ENCODE measurements around the gene OR2S2.
"Not testable (repeated sequence)": the region's sequence is repeated elsewhere in the genome, so short reads cannot be mapped to it uniquely, and the experiment has no call there.

OR2S2 gene

DNA sequence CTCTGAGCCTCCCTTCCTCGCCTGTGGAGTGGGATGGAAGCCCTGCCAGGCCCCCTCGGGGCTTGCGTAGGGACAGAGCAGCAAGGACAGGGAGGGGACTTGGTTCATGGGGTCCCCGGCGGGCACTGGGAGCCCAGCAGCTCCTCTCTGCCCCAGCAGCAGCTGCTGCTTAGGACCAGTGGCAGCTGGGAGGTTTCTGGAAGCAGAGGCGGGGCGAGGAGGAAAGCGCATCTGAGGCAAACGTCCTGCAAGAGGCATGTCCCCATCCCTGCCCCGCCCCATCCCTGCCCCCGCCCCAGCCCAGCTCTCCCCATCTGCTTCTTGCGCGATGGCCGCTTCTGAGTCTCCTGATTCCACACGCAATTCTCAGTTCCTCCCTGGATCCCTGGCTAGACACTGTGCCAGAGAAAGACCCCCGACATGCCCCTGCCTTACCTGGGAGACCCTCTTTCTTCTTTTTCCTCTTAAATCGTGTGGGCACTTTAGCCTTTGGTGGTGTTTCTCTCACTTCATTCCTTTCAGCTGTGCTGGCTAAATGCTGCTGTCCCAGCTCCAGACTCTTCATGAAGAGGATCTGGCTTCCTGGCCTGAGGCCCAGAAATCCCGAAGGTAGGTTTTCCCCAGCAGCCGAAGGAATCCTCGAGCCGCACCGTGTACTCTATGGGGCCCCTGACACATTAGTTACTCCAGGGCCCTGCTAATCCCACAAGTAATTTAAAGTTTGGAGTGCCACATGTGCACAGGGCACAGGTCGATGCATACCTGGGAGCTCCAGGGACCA, 4.4 kb upstream of the OR2S2 start:
- DNase-seq (ENCODE audit: low read depth) = no peak

DNA sequence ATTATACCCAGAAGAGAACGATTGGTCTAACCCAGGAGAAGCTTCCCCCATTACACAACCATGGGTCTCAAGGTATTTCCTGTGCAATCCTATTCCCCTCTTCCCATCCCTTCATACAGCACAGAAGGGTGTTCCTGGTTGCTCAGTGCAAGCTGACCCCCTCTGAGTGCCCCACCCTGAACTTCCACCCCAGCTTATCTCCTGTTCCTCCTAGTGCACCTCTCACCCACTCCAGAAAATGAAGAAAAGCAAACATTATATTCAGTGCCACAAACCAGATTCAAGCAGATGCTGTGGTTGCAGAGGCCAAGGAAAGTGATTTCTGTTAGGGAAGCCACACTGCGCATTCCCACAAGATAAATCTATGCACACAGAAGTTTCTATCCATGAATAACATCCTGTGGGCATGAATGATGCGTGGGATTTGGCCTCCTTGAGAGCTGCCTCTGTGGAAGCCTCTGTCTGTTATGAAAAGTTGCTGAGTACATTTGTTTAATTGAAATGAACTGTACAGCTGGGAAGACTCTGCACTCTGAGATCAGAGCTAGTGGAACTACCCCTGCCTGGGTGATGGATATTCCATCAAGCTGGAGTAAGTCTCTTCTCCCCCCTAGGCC, 2.2 kb upstream of the OR2S2 start:
- DNase-seq (ENCODE audit: low read depth) = no peak

DNA sequence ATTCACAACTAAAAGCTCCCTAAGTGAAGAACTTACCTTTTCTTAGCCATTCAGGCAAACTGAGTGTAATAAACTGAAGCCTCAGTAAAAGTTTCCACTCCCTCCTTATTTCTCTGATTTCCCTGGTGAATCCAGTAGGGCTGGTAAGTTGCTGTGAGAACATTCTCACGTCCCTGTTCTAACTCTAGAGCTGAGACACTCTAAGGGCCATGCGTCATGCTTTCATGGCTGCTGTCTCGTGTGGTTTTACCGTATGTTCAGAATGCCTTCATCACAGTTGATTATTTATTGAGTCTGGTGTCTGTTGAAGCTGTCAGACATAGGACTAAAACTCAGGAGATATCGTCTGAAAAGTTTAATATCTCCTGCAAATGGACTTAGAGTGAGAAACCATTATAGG, 1.3 kb downstream of the OR2S2 start:
- DNase-seq (ENCODE audit: low read depth) = no peak

DNA sequence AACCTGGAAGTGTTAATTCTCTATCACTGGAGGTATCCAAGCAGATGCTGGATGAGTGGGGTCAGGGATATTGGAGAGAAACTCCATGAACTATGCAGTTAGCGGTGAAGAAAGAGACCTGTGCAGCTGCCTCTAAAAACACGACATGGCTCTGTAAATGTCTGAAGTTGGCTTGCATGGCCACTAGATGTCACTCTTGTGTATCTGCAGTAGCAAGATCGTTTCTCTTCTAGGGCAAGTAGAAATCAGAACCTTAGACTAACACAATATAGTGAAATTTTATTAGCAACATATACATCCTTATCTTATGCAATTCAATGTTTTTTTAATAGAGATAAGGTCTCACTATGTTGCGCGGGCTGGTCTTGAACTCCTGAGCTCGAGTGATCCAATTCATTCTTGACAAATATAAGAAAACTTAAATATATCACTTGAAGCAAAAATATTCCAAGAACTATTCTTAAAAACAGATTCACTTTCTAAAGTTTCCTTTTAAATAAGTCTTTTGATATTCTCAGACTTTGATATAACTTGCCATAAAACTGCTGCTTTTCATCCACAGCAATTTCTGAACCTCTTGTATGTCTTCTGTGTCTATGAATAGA, 2.9 kb downstream of the OR2S2 start:
- DNase-seq (ENCODE audit: low read depth) = peak; percentile 86

DNA sequence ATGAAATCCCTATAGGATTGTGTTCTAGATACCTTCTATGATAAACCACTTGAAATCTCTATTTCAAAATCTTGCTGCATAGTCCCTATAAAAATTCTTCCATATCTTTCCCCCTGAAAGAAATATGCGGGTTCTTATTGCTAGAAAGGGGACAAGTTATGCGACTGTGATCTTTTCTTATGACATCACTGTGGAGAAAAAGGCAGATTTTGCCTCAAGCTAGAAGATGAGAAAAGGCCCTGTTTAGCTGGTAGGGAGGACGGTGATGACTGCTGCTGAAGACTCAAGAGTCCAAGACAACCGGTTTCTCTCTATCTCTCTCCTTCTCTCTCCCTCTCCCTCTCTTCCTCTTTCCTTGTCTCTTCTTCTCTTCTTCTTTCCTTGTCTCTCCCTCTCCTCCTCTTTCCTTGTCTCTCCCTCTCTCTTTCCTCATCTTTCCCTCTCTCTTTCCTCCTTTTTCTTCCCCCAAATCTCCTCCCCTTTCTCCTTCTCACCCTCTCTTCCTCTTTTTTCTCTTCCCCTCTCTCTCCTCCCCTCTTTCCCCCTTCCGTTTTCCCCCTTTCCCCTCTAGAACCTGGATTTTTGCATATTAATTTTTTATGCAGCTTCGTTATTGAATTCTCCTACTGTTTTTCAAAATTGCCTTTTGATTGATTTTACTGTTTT, 5.3 kb downstream of the OR2S2 start:
- no peak for DNase-seq (ENCODE audit: low read depth)

DNA sequence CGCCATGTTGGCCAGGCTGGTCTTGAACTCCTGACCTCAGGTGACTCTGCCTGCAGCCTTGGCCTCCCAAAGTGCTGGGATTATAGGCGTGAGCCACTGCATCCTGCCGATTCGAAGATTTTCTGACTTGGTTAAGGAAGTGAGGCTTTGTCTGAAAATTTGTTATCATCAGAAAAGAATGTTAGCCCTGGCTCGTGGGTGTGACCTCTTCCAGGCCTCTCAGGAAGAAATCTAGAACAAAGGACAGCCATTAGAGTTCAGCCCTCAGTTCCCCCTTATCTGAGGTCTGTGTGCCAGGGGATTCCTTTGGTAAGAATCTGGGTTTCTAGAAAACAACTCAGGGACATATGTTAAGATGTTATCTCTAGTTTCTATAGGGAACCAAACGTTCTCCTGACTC, 6.2 kb downstream of the OR2S2 start:
- no peak for DNase-seq (ENCODE audit: low read depth)

DNA sequence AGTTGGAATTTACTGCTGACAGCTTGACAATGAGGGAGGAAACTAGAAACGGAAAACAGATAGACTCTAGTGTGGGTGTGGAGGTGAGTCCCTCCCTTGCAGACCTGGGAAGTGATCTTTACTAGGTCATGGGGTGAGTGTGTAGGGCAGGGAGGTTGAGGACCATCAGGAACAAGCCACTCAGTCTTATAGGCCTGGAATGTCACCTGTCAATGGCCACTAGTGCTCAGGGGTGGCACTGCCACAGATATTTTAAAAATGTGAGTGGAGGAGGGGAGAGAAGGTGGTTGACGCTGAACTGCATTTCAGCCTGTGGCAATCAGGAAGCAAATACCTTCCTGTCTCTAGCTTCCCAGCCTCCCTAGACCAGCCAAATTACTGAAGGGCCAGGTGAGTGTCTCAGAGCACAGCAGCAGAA, 9.0 kb downstream of the OR2S2 start:
- no peak for DNase-seq (ENCODE audit: low read depth)

DNA sequence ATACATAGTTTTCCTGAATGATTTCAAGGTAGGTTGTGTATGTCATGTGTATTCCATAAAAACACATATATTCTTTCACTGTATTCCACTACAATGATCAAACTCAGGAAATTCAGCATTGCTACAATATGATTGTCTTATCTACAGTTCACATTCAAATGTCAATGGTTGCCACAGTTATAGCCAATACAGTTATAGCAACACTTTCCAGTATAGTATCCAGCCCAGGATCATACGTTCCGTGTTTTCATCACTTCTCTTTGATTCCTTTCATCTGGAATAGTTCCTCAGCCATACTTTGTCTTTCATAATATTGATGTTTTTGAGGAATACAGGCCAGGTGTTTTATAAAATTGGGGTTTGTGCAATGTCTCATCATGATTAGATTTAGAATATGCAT, 9.5 kb downstream of the OR2S2 start:
- no peak for DNase-seq (ENCODE audit: low read depth)

DNA sequence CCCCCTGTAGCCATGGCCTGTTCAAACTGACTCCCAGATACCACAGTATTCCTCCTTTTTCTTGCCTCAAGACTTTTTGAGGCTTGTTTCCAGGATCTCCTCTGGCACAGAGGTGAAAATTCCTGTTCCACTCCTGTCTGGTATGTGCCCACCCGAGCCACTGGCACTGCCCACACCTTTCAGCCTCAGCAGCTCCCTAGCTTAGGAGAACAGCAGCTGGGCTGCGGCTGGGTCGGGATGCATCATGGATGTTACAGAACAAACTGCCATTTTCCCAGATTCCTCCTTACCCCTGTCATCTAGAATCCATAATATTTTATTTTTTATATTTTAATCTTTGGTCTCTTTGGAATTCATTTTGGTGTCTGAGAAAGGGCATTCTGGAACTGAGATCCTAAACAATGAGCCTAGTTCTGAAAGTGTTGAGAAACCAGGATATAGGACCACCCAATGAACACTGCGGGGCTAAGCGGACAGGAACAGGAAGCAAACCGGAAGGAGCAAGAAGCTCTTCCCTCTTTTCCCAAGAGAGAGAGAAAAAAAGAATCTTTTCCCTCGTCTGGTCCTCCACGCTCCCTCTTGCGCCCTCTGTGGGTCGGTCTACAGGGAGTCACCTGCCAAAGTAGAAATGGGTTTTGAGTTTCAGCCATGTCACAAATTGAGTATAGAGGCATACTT, 12.5 kb downstream of the OR2S2 start:
- peak; percentile 86 for DNase-seq (ENCODE audit: low read depth)

DNA sequence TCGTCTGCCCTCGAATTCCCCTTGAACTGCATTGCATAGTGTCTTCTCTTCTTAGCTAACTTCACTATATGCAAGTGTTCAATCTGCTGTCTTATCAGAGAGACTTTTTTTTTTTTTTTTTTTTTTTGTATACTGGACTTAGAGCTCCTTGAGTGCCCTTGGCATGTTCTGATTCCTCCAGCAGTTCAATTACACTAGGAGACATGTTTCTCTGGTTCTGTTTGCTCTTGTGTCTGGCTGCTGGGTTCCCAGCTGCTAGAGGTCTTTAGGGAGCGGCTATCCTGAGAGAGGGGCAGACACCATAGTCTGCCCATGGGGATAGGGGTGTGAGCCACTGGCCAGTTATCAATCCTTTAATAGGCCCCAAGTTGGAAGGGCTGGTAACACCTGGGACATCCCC, 13.1 kb downstream of the OR2S2 start:
- no peak for DNase-seq (ENCODE audit: low read depth)

DNA sequence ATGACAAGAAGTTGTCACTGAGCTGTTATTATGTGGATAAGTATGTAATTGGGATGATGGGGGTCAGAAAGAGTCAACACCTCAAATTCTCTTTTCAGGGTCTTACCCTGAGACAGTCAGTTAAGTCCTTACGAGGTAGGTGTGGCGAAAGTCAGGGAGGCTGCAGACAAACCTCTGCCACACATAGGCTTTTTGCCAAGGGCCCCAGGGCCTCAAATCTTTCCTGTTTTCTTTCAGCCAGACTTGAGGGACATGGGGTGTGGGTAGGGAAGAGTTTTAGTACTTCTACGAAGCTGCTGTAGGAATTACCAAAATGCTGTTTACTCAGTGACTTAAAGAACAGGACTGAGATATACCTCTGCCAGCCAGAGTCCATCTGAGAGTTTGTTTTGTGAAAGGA, 13.8 kb downstream of the OR2S2 start:
- DNase-seq (ENCODE audit: low read depth) = no peak

DNA sequence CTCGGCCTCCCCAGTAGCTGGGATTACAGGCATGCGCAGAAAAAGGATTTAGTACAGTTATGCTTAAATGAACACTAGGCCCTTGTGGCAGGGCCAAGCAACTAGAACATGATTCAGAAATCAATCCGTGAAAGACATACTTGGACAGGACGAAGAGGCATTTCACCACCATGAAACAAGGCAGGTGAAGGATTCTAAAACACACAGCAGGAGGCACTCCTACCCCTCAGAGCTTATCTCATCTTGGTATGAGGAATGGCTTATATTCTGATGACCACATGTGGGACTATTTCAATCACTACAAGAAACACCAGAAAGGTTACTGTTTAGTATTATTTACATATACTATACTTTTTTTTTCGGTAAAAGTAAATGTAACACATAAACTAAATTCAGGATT, 15.7 kb downstream of the OR2S2 start:
- no peak for DNase-seq (ENCODE audit: low read depth)

DNA sequence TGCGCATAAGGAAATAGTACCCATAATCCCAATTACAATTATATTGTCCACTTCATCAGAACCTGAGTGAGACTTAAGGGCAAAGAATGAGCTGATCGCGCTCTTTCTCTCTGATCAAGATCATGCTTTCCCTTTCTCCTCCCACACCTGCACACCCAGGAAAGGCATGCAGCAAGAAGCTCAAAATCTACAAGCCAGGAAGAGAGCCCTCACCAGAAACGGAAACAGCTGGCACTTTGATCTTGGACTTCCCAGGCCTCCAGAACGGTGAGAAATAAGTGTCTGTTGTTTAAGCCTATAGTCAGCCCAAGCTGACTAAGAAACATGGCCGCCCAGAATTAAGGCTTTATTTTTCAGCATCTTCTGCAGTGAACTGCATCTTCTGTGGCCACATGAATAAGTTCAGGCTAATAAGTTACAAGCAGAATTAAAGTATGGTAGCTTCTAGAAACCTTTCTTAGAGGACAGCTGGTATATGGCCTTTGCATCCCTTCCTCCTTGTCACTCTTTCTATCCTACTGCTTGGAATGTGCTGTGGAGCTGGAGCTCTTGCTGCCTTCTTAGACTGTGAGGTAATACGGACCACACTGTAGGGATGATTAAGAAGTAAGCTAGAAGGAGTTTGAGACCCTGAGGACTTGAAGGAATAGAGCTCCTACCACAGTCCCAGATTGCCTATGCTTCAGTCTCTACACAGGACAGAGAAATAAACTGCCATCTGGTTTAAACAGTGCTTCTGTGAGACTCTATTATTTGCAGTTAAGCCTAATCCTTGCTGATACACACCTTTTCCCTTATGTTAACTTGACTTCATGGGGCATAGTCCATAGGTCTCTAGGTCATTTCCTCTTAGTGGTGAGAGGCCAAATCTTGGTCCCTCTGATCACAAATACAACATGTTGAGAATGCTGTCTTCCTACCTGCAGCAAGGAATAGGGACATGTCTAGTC, 17.2 kb downstream of the OR2S2 start:
- no peak for DNase-seq (ENCODE audit: low read depth)

DNA sequence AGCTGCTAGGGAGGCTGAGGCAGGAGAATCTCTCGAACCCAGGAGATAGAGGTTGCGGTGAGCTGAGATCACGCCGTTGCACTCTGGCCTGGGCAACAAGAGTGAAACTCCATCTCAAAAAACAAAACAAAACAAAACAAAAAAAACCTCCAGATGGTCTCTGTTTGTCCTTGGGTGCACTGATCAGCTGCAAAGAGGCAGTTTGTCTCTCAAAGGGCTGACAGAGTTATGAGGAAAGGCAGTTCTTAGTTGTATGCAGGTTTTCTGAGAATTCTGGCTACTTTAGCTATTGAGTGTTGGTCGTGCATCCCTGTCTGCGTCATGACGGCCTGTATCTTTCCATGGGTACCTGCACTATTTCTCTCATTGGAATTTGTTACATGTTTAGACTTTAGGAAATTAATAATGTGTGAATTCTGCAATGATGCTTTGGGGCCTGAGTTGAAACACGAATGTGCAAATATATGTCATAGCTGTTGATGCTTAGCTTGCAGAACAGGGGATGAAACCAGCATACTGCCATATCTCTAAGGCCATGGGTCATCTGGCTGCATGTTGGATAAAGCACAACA, 18.2 kb downstream of the OR2S2 start:
- DNase-seq (ENCODE audit: low read depth) = no peak

DNA sequence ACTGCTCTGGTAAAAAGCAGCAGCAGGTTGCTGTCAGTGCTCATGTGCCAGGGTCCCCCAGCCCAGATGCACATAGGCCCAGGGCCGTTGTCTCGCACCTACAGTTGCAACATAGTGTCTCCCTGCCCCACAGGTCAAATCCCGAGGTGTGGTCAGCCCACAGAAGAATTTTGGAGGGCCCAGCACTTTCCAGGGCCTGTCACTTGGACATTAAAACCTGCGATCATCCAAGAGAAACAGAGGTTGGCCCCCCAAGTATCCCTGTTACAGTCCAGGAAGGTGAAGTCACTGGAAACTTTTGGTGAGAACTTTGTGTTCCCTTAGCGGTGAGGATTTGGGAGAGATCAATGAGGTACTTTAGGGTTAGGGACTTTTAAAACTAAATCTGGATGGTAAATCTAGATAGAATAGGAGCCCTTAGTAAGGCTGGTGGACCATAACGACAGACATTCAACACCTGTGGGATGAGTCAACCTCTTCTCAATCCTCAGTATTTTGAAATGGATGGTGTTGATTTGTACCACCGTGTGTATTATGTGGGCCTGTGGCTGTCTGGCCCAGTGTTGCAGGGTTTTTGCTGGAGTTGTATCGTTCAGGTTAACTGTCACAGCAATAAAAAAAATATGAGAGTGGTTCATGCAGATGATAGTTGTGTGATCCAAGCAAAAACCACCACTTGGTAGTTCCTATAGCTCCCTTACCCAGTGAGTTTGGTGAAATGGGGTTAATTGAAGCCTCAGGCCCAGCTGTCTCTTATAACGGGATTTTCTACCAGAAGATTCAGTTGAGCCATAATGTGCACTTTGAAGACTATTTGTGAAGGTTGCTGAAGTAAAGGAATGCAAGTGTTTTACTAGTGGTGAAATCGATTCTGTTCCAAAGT, 19.2 kb downstream of the OR2S2 start:
- DNase-seq (ENCODE audit: low read depth) = no peak

DNA sequence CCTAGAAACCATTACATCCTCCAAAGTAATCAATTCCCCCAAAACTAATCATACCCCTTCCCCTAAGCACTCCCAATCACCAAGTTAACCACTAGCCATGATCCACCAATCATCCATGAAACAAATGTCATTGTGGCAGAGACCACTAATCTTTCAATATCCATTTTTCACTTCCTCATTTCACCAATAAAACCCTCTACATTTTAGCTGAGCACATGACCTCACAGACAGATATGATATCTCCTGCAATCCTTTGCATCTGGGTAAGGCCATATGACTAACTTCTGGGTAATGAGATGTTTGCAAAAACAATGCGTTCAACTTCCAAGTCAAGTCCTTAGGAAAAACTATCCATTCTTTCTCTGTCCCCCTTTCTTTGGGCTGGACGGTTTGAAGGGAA, 20.7 kb downstream of the OR2S2 start:
- no peak for DNase-seq (ENCODE audit: low read depth)

DNA sequence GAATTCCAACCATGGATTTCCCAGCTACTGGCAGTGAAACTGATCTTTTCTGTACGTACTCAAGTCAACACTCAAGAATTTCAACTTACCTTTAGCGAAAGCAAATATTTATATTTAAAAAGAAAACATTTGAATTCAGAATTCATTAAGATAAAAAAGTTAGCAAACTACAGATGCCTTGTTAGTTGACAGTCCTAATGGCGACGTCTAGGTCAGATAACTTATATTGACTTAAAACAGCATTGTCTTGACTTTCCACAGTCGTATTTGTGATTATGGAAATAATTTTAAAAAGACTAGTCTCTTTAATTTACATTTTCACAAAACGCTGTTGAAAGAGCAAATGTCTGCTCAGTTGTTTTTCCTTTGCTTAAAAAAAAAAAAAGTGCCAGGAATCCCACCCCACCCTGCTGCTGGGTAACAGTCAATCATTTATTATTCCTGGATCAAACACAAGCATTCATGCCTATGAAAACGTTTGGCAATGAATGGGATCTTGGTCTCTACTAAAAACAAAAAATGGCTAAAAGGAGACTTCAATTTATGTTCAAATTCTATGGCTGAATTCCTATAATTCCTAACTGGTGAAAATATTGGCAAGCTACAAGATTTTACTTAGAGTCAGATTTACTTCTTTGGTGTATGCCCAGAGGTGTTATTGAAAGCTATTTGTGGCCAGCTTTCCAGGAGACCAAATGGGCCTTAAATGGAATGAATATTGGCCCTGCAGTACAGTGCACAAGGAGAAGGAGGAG, 22.0 kb downstream of the OR2S2 start:
- DNase-seq (ENCODE audit: low read depth) = peak; percentile 77

DNA sequence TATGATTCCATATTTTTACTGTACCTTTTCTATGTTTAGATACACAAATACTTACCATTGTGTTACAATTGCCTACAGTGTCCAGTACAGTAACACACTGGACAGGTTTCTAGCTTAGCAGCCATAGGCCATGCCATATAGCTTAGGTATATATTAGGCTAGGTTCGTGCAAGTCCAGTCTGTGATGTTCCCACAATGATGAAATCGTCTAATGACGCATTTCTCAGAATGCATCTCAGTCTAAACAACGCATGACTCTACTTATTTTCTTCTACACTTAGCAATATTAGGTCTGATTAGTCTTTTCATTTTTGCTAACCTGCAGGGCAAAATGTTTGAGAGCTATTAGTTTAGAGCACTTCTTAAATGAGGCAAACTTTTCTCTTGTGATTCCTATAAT, 22.7 kb downstream of the OR2S2 start:
- DNase-seq (ENCODE audit: low read depth) = no peak

DNA sequence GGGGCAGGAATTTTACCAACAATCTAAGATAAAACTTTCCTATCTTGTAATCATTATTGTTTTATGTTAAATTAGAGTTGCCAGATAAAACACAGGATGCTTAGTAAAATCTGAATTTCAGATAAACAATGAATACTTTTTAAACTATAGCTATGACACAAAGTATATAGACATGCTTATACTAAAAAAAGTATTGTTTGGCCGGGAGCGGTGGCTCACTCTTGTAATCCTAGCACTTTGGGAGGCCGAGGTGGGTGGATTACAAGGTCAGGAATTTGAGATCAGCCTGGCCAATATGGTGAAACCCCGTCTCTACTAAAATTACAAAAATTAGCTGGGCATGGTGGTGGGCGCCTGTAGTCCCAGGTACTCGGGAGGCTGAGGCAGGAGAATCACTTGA, 23.9 kb downstream of the OR2S2 start:
- not testable (repeated sequence) for DNase-seq (ENCODE audit: low read depth)

Measured in fibroblast of the conjunctiva (primary cell).